CD8-positive, alpha-beta memory T cell (primary cell): ENCODE measurements around the gene DDX17. TPM values are rescaled to one million over a fixed set of nuclear protein-coding genes. Genes with fewer than 3 reads are reported as not detected.

Experiments
- CTCF ChIA-PET: fragments of 350-600 bp; sonication (Branson Sonifier 250); formaldehyde crosslinking; loops from one replicate; lab custom pipeline; 2021; ENCODE audit warnings: antibody characterized with exemption; lab: Charles Lee
- POLR2A ChIA-PET: fragments of 350-600 bp; sonication (Branson Sonifier 250); formaldehyde crosslinking; loops from one replicate; lab custom pipeline; 2021; ENCODE audit warnings: antibody characterized with exemption; lab: Charles Lee
- DNase-seq, 5 donors: peaks; one replicate each; pipeline versions ENCODE4 v3.0.0 to v3.0.0-alpha.2; 2020 to 2022; ENCODE audit warnings: mixed read lengths in 1 of 5
- H3K27ac ChIP-seq: one replicate; pipeline ENCODE4 v1.7.0; 2013; ENCODE audit warnings: low read depth, mild to moderate bottlenecking, low read length, moderate library complexity
- H3K27me3 ChIP-seq: 2 replicates; pipeline ENCODE4 v1.7.0; 2013; ENCODE audit warnings: low read length, mild to moderate bottlenecking; ENCODE audit not compliant: insufficient read depth, poor library complexity, severe bottlenecking
- H3K36me3 ChIP-seq: 2 replicates; pipeline ENCODE4 v1.7.0; 2013; ENCODE audit warnings: mild to moderate bottlenecking, low read length, moderate library complexity; ENCODE audit not compliant: insufficient read depth
- H3K4me1 ChIP-seq: 2 replicates; pipeline ENCODE4 v1.7.0; 2013; ENCODE audit warnings: mild to moderate bottlenecking, low read length, moderate library complexity; ENCODE audit not compliant: insufficient read depth
- H3K4me3 ChIP-seq: 2 replicates; pipeline ENCODE4 v1.7.0; 2013; ENCODE audit warnings: mild to moderate bottlenecking, low read length
- H3K9me3 ChIP-seq: 2 replicates; pipeline ENCODE4 v1.7.0; 2013; ENCODE audit warnings: mild to moderate bottlenecking, low read length
- H3K27ac Mint-ChIP-seq, 8 donors: one replicate each; pipeline ENCODE4 v1.8.0; 2020 to 2021; ENCODE audit warnings: mixed read lengths in 8 of 8, mild to moderate bottlenecking in 6 of 8, inconsistent platforms in 3 of 8, moderate library complexity in 3 of 8
- H3K27me3 Mint-ChIP-seq, 2 donors: one replicate each; pipeline ENCODE4 v1.8.0; 2020 to 2021; ENCODE audit warnings: mixed read lengths in 2 of 2, mild to moderate bottlenecking in 1 of 2, moderate library complexity in 1 of 2
- H3K36me3 Mint-ChIP-seq, 3 donors: one replicate each; pipeline ENCODE4 v1.8.0; 2020 to 2021; ENCODE audit warnings: mixed read lengths in 3 of 3, inconsistent platforms in 1 of 3, mild to moderate bottlenecking in 1 of 3
- H3K4me1 Mint-ChIP-seq, 3 donors: one replicate each; pipeline ENCODE4 v1.8.0; 2020 to 2021; ENCODE audit warnings: mixed read lengths in 3 of 3, inconsistent platforms in 1 of 3, mild to moderate bottlenecking in 1 of 3
- H3K4me3 Mint-ChIP-seq, 7 donors: one replicate each; pipeline ENCODE4 v1.8.0; 2020 to 2021; ENCODE audit warnings: mixed read lengths in 7 of 7, mild to moderate bottlenecking in 6 of 7, moderate library complexity in 4 of 7, inconsistent platforms in 2 of 7
- H3K9me3 Mint-ChIP-seq, 5 donors: one replicate each; pipeline ENCODE4 v1.8.0; 2020 to 2022; ENCODE audit warnings: mixed read lengths in 5 of 5, mild to moderate bottlenecking in 3 of 5, moderate library complexity in 2 of 5, inconsistent platforms in 1 of 5
- polyA plus RNA-seq: library from polyadenylated mRNA; unstranded; fragments of 300-500 nt; fragmentation: Illumina TruSeq; gene quantifications from one replicate; pipeline ENCODE4 v1.2.3, GENCODE V29; 2021
- total RNA-seq, 2 experiments: library from RNA; stranded (reverse); gene quantifications; one replicate each; pipeline ENCODE4 v1.2.3, GENCODE V29; 2021

The DDX17 gene
- total and polyA plus RNA-seq, 3 experiments from 2014 or later: 41.4 to 369 (median 358) TPM

DNA sequence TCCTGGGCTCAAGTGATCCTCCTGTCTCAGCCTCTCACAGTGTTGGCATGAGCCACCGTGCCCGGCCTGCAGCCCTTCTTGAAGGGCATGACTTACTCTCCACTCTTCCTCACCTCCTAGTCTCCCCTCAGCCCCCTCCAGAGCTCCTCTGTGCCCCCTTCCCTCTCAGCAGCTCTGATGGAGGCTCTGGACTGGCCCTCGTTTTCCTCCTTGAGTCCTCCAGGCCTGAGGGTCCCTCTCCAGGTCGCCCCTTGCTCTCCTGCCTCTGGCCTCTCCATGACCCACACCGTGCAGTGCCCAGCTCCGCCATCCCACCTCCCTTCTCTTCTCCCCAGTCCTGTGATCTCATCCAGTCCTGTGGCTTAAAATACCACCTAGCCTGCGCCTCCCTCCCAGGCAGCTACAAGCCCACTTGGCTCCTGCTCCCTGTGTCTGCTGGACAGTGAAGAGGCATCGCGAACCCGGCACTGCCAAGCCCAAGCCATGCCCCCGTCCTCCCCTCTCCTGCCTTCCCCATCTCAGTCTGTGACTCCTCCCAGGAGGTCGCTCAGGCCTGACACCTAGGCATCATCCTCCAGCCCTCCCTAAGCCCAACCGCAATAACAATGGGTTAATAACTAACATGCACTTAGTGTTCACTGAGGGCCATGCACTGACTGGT, 63.0 kb downstream of the DDX17 start:
- Mint-ChIP-seq H3K27ac (peak overlapping the region in 1 of 8 donors; percentile 91), H3K9me3 (peaks cover 0 to 1% (median 0%) of the 10 kb centered on the region in 5 donors), H3K4me3 (no peak overlapping the region), H3K36me3 (no peaks in the 10 kb centered on the region), H3K4me1 (no peaks in the 10 kb centered on the region), H3K27me3 (peaks cover 21 to 27% of the 10 kb centered on the region in 2 donors)
- Histone ChIP-seq H3K4me3 (no peak overlapping the region), H3K27me3 (no peaks in the 10 kb centered on the region), H3K27ac (no peak overlapping the region), H3K36me3 (no peaks in the 10 kb centered on the region), H3K9me3 (no peaks in the 10 kb centered on the region), H3K4me1 (no peaks in the 10 kb centered on the region)
- POLR2A ChIA-PET: no interaction called here
- DNase-seq: no peak
- CTCF ChIA-PET: no interaction called here

DNA sequence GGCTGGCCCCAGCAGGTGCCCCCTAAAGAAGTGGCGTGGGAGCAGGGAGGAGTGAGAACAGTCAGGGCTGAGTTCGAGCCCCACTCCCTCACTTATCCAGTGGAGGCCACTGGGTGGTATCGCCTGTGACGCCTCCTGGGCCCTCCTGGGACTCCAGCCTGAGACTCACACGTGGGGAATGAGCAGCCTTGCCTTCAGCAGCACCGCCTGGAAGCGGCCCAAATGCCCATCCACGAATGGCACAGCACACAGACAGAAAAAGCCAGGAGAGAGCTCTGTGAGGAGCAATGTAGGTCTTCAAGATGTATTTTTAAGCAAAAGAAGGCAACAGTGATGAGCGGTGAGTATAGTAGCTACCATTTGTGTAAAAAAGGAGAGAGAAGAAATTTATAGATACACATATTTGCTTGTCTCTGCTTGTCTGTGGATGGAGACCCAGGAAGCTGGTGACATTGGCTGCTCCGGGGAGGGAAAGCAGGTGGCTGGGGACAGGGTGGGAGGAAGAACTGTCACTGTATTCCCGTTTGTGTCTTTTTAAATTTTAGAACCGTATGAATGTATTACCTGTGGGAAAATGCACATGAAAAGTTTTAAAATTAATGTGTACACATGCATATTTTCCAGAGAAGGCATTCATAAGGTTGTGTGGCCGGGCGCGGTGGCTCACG, 64.4 kb downstream of the DDX17 start:
- Histone ChIP-seq H3K27ac (no peak overlapping the region), H3K27me3 (no peaks in the 10 kb centered on the region), H3K9me3 (no peaks in the 10 kb centered on the region), H3K36me3 (no peaks in the 10 kb centered on the region), H3K4me3 (no peak overlapping the region), H3K4me1 (no peaks in the 10 kb centered on the region)
- Mint-ChIP-seq H3K27ac (no peak overlapping the region), H3K4me1 (no peaks in the 10 kb centered on the region), H3K27me3 (peaks cover 21 to 27% of the 10 kb centered on the region in 2 donors), H3K4me3 (no peak overlapping the region), H3K9me3 (peaks cover 0 to 1% (median 0%) of the 10 kb centered on the region in 5 donors), H3K36me3 (no peaks in the 10 kb centered on the region)
- CTCF ChIA-PET: no interaction called here
- DNase-seq: no peak
- POLR2A ChIA-PET: interaction anchor here (0.6 kb wide), 1 partner anchor 42 kb away, joined by 10 read pairs; no protein-coding TSS in a partner anchor

DNA sequence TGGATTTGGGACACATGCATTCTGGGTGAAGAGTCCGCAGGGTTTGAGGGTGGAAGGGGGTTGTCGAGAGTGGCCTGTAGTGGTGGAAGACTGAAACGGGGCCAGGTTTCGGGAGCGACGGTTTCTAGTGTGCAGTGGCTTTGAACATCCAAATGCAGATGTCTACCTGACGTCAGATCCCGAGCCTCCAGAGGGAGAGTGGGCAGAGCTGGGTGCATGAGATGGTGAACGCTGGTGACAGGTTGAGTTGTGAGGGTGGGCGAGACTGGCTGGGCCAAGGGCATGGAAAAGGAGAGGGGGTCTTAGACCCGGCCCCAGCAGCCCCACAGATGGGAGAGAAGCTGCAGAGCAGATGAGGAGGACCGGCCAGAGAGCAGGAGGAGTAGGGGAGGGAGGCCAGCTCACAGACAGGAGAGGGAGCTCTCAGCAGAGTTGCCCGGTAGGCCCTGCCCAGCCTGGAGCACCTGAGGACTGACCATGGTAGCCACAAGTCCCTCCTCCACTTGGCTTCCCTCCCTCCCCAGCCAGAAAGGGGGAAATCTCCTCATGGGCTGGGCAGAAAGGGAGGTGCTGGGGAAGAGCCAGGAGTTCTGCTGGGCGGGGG, 65.3 kb downstream of the DDX17 start:
- no peak for DNase-seq
- Mint-ChIP-seq H3K27ac (peak overlapping the region in 2 of 8 donors; percentile 23 to 77), H3K4me1 (no peaks in the 10 kb centered on the region), H3K27me3 (peaks cover 19 to 27% of the 10 kb centered on the region in 2 donors), H3K9me3 (no peaks in the 10 kb centered on the region), H3K36me3 (no peaks in the 10 kb centered on the region), H3K4me3 (no peak overlapping the region)
- H3K9me3 ChIP-seq: no peaks in the 10 kb centered on the region
- H3K36me3 ChIP-seq: no peaks in the 10 kb centered on the region
- CTCF ChIA-PET: no interaction called here
- no peaks in the 10 kb centered on the region for H3K4me1 ChIP-seq
- POLR2A ChIA-PET: no interaction called here
- no peak overlapping the region for H3K4me3 ChIP-seq
- no peaks in the 10 kb centered on the region for H3K27me3 ChIP-seq
- H3K27ac ChIP-seq: no peak overlapping the region

GRCh38 chr22:38437416-38437815, 68.7 kb downstream of the DDX17 start:
- CTCF ChIA-PET: no interaction called here
- Mint-ChIP-seq H3K4me1 (no peaks in the 10 kb centered on the region), H3K27ac (no peak overlapping the region)

DNA sequence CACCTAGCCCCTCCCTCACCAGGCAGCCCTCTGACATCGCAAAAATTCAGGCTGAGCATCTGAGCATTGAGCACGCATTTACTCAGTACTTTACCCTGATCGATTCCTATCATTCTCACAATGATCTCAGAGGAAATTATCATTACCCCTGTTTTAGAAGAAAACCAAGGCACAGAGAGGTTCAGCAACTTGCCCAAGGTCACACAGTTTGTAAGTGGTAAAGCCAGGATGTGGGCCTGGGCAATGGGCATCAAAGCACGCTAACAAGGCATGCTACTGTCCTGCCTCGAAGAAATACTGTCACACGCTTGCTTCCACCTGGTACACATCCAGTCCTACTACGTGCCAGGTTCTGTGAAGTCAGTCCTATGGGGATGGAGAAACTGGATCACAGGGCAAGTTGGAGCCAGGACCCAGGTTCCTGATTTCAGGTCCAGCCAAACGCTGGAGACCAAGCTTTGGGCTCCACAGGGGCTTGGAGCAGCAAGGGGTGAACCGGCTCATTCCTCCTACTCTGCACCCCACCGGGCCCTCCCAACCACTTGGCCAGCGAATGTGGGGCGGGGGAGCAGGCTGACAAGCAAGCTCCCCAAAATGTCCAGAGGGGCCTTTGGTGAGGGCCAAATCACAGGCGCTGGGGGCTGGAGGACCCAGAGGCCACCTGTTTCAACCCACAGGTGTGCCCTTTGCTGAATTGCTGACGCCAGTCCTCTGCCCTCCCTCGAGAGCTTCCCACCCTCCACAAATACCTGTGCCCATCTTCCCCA, 69.3 kb downstream of the DDX17 start:
- POLR2A ChIA-PET: no interaction called here
- Mint-ChIP-seq H3K36me3 (no peaks in the 10 kb centered on the region), H3K4me1 (no peaks in the 10 kb centered on the region), H3K9me3 (no peaks in the 10 kb centered on the region), H3K27ac (no peak overlapping the region), H3K4me3 (no peak overlapping the region), H3K27me3 (peaks cover 6 to 9% of the 10 kb centered on the region in 2 donors)
- CTCF ChIA-PET: interaction anchor here (1.9 kb wide), 1 partner anchor 12 kb away, joined by 3 read pairs; no protein-coding TSS in a partner anchor
- H3K4me3 ChIP-seq: no peak overlapping the region
- no peak for DNase-seq
- H3K27me3 ChIP-seq: no peaks in the 10 kb centered on the region
- H3K9me3 ChIP-seq: no peaks in the 10 kb centered on the region
- no peaks in the 10 kb centered on the region for H3K36me3 ChIP-seq
- no peak overlapping the region for H3K27ac ChIP-seq
- no peaks in the 10 kb centered on the region for H3K4me1 ChIP-seq

More at GRCh38 chr22:38437416-38437815, 68.7 kb downstream of the DDX17 start:
- Mint-ChIP-seq H3K36me3 (no peaks in the 10 kb centered on the region), H3K4me3 (no peak overlapping the region), H3K9me3 (no peaks in the 10 kb centered on the region), H3K27me3 (peaks cover 6 to 9% of the 10 kb centered on the region in 2 donors)
- no peak for DNase-seq
- Histone ChIP-seq H3K9me3 (no peaks in the 10 kb centered on the region), H3K4me1 (no peaks in the 10 kb centered on the region), H3K27ac (no peak overlapping the region), H3K36me3 (no peaks in the 10 kb centered on the region), H3K4me3 (no peak overlapping the region), H3K27me3 (no peaks in the 10 kb centered on the region)
- POLR2A ChIA-PET: no interaction called here

DNA sequence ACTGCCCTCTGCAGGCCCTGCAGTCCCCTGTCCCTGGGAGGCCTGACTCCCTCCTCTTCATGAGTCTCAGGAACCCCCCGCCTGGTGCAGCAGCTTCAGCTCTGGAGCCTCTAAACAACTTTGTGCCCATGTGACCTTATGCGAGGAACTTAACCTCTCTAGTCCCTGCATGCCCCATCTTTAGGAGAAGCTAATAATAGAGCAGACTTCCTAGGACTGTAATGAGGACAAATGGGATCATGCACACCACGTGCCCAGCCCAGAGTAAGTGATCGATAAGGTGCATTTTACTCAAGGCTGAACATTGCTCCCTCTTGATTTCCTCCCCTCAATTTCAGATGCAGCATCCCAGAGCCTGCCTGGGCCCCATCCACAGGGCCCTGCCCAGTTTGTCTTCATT, 70.1 kb downstream of the DDX17 start:
- H3K27ac ChIP-seq: no peak overlapping the region
- no peaks in the 10 kb centered on the region for H3K4me1 Mint-ChIP-seq

DNA sequence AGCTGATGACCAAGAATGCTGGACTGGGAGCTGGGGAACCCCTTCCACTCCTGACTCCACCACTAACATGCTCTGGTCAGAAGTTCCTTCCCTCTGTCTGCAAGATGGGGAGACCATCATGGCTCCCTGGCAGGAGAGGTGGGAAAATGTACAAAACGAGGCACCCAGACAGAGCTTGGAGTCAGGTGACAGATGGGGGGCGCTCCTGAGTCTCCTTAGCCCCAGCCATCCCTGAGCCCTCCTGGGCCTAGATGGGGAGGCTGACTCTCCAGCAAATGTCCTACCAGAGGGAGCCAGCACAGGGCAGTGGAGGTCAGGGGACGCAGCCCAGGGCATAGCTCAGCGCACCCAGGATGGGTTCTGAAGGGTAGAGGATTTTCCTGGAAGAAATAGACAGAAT, 71.1 kb downstream of the DDX17 start:
- DNase-seq: no peak
- Histone ChIP-seq H3K27me3 (no peaks in the 10 kb centered on the region), H3K4me3 (no peak overlapping the region), H3K36me3 (no peaks in the 10 kb centered on the region), H3K27ac (no peak overlapping the region), H3K4me1 (no peaks in the 10 kb centered on the region), H3K9me3 (no peaks in the 10 kb centered on the region)
- ChIA-PET POLR2A (no interaction called here), CTCF (interaction anchor here (1.9 kb wide), 1 partner anchor 13 kb away, joined by 3 read pairs; no protein-coding TSS in a partner anchor)
- Mint-ChIP-seq H3K4me1 (no peaks in the 10 kb centered on the region), H3K27ac (no peak overlapping the region), H3K4me3 (no peak overlapping the region), H3K27me3 (peaks cover 0 to 3% of the 10 kb centered on the region in 2 donors), H3K9me3 (no peaks in the 10 kb centered on the region), H3K36me3 (no peaks in the 10 kb centered on the region)

More for the DNA sequence above, 70.1 kb downstream of the DDX17 start:
- H3K4me3 ChIP-seq: no peak overlapping the region
- H3K36me3 ChIP-seq: no peaks in the 10 kb centered on the region
- no peaks in the 10 kb centered on the region for H3K27me3 ChIP-seq
- H3K9me3 ChIP-seq: no peaks in the 10 kb centered on the region
- H3K27ac Mint-ChIP-seq: no peak overlapping the region
- CTCF ChIA-PET: interaction anchor here (1.9 kb wide), 1 partner anchor 12 kb away, joined by 3 read pairs; no protein-coding TSS in a partner anchor
- no peak for DNase-seq
- H3K9me3 Mint-ChIP-seq: no peaks in the 10 kb centered on the region
- H3K4me1 ChIP-seq: no peaks in the 10 kb centered on the region
- H3K27me3 Mint-ChIP-seq: peaks cover 6 to 9% of the 10 kb centered on the region in 2 donors
- H3K4me3 Mint-ChIP-seq: peak overlapping the region in 1 of 7 donors; percentile 56
- no peaks in the 10 kb centered on the region for H3K36me3 Mint-ChIP-seq
- POLR2A ChIA-PET: no interaction called here
